Transverse colon (tissue), 4 donors: ENCODE measurements around the gene CDSN.
"Not testable (repeated sequence)": the region's sequence is repeated elsewhere in the genome, so short reads cannot be mapped to it uniquely, and the experiment has no call there.

ENCODE experiments used
- EP300 ChIP-seq: sonication (generic); formaldehyde crosslinking; IDR thresholded peaks from one replicate; pipeline ENCODE4 v1.6.1; 2017; ENCODE audit warnings: antibody characterized with exemption, low read depth
- POLR2A ChIP-seq: fragments of 450-650 bp; IDR thresholded peaks from one replicate; pipeline ENCODE4 v1.6.1; 2016; ENCODE audit warnings: antibody characterized with exemption, mild to moderate bottlenecking, moderate library complexity
- POLR2AphosphoS5 ChIP-seq, 3 donors: sonication (generic); formaldehyde crosslinking; IDR thresholded peaks; one replicate each; pipeline ENCODE4 v1.6.1; 2016; ENCODE audit warnings: antibody characterized with exemption in 3 of 3
- TF ChIP-seq, protein P1 (sequence below), 5 experiments: fragments of 200-600 bp in 3 of 5; fragments of 450-650 bp in 2 of 5; sonication (generic) in 3 of 5; IDR thresholded peaks; 1 replicate in 2 of 5; 2 replicates in 3 of 5; pipeline ENCODE4 v1.5.1; 2016 to 2017; ENCODE audit warnings: antibody characterized with exemption in 5 of 5, inconsistent platforms in 3 of 5, mild to moderate bottlenecking in 2 of 5, moderate library complexity in 1 of 5

- TF ChIP-seq, protein P1, sequence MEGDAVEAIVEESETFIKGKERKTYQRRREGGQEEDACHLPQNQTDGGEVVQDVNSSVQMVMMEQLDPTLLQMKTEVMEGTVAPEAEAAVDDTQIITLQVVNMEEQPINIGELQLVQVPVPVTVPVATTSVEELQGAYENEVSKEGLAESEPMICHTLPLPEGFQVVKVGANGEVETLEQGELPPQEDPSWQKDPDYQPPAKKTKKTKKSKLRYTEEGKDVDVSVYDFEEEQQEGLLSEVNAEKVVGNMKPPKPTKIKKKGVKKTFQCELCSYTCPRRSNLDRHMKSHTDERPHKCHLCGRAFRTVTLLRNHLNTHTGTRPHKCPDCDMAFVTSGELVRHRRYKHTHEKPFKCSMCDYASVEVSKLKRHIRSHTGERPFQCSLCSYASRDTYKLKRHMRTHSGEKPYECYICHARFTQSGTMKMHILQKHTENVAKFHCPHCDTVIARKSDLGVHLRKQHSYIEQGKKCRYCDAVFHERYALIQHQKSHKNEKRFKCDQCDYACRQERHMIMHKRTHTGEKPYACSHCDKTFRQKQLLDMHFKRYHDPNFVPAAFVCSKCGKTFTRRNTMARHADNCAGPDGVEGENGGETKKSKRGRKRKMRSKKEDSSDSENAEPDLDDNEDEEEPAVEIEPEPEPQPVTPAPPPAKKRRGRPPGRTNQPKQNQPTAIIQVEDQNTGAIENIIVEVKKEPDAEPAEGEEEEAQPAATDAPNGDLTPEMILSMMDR (IDR thresholded peaks at IDR 0.05) = not testable (repeated sequence)
- not testable (repeated sequence) for TF ChIP-seq POLR2AphosphoS5 (IDR thresholded peaks at IDR 0.05); EP300; POLR2A
These were observed 53.2 kb downstream of the CDSN start for GRCh38 chr6:31067028-31067427.
